ENCODE measurements around the gene ZNF770. TPM values are rescaled to one million over a fixed set of nuclear protein-coding genes. Genes with fewer than 3 reads are reported as not detected.

ZNF770 gene, protein sequence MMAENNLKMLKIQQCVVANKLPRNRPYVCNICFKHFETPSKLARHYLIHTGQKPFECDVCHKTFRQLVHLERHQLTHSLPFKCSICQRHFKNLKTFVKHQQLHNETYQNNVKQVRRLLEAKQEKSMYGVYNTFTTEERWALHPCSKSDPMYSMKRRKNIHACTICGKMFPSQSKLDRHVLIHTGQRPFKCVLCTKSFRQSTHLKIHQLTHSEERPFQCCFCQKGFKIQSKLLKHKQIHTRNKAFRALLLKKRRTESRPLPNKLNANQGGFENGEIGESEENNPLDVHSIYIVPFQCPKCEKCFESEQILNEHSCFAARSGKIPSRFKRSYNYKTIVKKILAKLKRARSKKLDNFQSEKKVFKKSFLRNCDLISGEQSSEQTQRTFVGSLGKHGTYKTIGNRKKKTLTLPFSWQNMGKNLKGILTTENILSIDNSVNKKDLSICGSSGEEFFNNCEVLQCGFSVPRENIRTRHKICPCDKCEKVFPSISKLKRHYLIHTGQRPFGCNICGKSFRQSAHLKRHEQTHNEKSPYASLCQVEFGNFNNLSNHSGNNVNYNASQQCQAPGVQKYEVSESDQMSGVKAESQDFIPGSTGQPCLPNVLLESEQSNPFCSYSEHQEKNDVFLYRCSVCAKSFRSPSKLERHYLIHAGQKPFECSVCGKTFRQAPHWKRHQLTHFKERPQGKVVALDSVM
- polyA plus RNA-seq (2013): 26.7 TPM

DNA sequence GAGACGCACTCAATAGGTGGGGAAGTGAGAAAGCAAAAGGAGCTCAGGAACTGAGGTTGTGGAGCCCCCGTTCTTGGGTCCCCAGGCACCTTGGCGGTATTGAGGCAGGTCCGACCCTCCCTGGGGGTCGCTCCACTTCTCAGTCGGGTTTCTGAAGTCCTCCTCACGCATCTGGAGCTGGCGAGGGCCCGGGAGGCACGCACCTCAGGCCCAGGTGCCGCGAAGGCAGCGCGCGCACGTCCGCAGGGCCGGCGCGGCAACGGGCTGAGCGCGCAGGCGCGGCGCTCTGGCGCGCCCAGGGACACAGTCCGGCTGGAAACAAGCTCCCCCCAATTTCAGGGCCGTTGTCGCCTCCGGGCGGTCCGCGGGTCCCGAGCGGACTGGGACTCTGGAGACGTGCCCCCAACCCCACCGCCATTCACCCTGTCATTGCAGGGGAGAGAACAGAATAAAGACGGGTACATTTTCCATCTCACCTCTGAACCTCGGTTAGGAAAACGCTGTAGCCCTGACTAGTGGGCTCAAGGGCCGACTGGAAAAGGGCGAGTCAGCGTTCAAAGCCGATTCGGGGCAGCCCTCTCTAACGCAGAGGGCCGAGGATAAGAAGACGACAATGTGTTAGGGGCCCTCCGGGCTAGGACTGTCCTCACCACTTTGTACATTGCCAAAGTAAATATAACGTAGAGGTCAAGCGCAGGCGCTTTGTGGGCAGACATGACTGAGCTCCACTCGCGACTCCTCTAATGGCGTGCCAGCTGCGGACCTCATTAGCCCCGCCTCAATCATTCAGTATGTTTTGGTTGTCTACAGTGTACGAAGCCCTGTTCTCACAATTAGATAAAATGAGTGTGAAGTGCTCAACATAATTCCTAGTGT lies at the start of gene ZNF770:
Gene ZNF770 (minus strand): TSS at position 261 of the 876 bp plus-strand sequence. CDS start 4,853 bp downstream, outside the sequence.
- peak within 1 kb of the TSS; percentile 94 to 98 for H3K27ac ChIP-seq (ENCODE audit: insufficient read depth in 1 of 2, low read depth in 1 of 2, low read length in 2 of 2, poor library complexity in 1 of 2, severe bottlenecking in 2 of 2)
- peaks cover 0 to 3% (median 0%) of the 10 kb centered on the region in 5 experiments for H3K27me3 ChIP-seq (replicated peaks in 2 of 5; ENCODE audit: control insufficient read depth in 4 of 5, insufficient read depth in 5 of 5, low read length in 4 of 5)
- ChIA-PET CTCF (interaction anchor here (1.1 to 3.6 kb wide), 7 partner anchors 11 to 456 kb away, joined by 3 to 12 read pairs (median 5); partner anchors contain the start of gene AQR), POLR2A (interaction anchor here (0.6 to 2.4 kb wide), 5 partner anchors 15 to 558 kb away, joined by 3 to 18 read pairs (median 3); partner anchors contain the start of genes AQR and DPH6)
- H3K36me3 ChIP-seq (ENCODE audit: control insufficient read depth in 4 of 4, insufficient read depth in 4 of 4, low read length in 3 of 4): peaks cover 2 to 13% (median 6%) of the 10 kb centered on the region in 4 experiments
- WGBS (ENCODE audit: insufficient coverage): under 1% methylated on average over 53 of the region's 60 CpGs
- peak; percentile 83 to 90 (median 90) for DNase-seq
- H3K9me3 ChIP-seq (ENCODE audit: control extremely low read depth in 1 of 5, control insufficient read depth in 4 of 5, insufficient read depth in 2 of 5, low read depth in 1 of 5, low read length in 4 of 5): no peaks in the 10 kb centered on the region
- H3K4me3 ChIP-seq (ENCODE audit: control insufficient read depth in 1 of 7, extremely low read depth in 1 of 7, insufficient read depth in 4 of 7, low read depth in 2 of 7, low read length in 6 of 7): peak within 1 kb of the TSS; percentile 75 to 100 (median 93)
- peaks cover 12 to 19% (median 15%) of the 10 kb centered on the region in 4 experiments for H3K4me1 ChIP-seq (ENCODE audit: control extremely low read depth in 1 of 4, control insufficient read depth in 4 of 4, insufficient read depth in 4 of 4, low read length in 3 of 4)

DNA sequence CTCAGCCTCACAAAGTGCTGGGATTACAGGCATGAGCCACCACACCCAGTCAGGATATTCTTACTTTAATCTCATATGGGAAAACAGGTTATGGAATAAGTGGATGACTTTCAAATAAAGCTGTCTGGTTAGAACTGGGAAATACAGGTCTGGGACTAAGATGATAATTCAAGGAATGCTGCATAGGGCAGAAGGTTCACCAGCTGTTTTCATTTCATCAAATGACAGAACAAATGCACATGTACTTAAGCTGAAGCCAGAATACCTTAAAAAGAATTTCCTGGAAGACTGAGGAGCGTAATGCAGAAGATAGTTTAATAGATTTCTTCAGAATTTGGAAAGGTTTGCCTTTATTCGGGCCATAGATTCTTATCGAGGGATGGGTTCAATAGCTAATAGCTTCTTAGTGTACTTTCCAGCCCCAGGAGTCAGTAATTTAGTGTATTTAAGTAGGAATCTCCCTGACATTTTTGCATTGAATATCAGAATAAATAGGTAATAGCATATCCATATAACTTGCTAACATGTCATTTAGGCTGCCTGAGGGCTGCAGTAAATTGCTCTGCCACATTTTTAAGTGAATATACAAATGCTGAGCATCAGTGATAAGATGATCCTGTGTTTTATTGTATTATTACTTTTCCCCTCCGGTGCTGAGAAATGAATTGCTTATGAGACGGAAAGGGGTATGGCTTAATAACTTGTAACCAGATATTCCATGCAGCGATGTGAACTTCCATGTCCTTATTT lies 40.3 kb upstream of the ZNF770 start:
- Histone ChIP-seq H3K27ac (ENCODE audit: insufficient read depth in 1 of 2, low read depth in 1 of 2, low read length in 2 of 2, poor library complexity in 1 of 2, severe bottlenecking in 2 of 2) (no peak overlapping the region), H3K36me3 (ENCODE audit: control insufficient read depth in 4 of 4, insufficient read depth in 4 of 4, low read length in 3 of 4) (no peaks in the 10 kb centered on the region), H3K27me3 (replicated peaks in 2 of 5; ENCODE audit: control insufficient read depth in 4 of 5, insufficient read depth in 5 of 5, low read length in 4 of 5) (no peaks in the 10 kb centered on the region), H3K4me1 (ENCODE audit: control extremely low read depth in 1 of 4, control insufficient read depth in 4 of 4, insufficient read depth in 4 of 4, low read length in 3 of 4) (no peaks in the 10 kb centered on the region), H3K9me3 (ENCODE audit: control extremely low read depth in 1 of 5, control insufficient read depth in 4 of 5, insufficient read depth in 2 of 5, low read depth in 1 of 5, low read length in 4 of 5) (peaks cover 0 to 1% (median 0%) of the 10 kb centered on the region in 5 experiments), H3K4me3 (ENCODE audit: control insufficient read depth in 1 of 7, extremely low read depth in 1 of 7, insufficient read depth in 4 of 7, low read depth in 2 of 7, low read length in 6 of 7) (no peak overlapping the region)
- no peak for DNase-seq
- CTCF ChIA-PET: no interaction called here
- POLR2A ChIA-PET: no interaction called here
- 100% methylated on average over 1 of the region's 6 CpGs for WGBS (ENCODE audit: insufficient coverage)

DNA sequence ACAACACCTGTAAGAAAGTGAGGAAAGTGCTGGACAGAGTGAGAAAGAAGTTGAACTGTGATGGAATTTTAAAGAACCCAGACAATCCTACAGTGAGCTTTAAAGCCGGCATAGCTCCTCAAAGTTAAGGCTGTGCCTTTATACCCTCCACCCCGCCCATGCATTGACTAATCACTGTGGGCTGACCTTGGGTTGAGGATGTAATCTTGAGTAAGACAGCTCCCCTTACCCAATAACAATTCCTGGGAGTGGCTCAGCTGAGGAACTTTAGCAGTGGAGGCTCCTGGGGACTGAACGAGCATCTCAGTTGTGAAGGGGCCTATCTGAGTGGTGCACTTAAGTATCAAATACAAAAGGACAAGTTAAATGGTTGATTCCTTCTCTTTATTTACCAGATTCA lies 35.7 kb upstream of the ZNF770 start:
- CTCF ChIA-PET: no interaction called here
- Histone ChIP-seq H3K27ac (ENCODE audit: insufficient read depth in 1 of 2, low read depth in 1 of 2, low read length in 2 of 2, poor library complexity in 1 of 2, severe bottlenecking in 2 of 2) (no peak overlapping the region), H3K36me3 (ENCODE audit: control insufficient read depth in 4 of 4, insufficient read depth in 4 of 4, low read length in 3 of 4) (no peaks in the 10 kb centered on the region), H3K27me3 (replicated peaks in 2 of 5; ENCODE audit: control insufficient read depth in 4 of 5, insufficient read depth in 5 of 5, low read length in 4 of 5) (peaks cover 0 to 4% (median 0%) of the 10 kb centered on the region in 5 experiments), H3K4me3 (ENCODE audit: control insufficient read depth in 1 of 7, extremely low read depth in 1 of 7, insufficient read depth in 4 of 7, low read depth in 2 of 7, low read length in 6 of 7) (no peak overlapping the region), H3K9me3 (ENCODE audit: control extremely low read depth in 1 of 5, control insufficient read depth in 4 of 5, insufficient read depth in 2 of 5, low read depth in 1 of 5, low read length in 4 of 5) (peaks cover 0 to 1% (median 0%) of the 10 kb centered on the region in 5 experiments), H3K4me1 (ENCODE audit: control extremely low read depth in 1 of 4, control insufficient read depth in 4 of 4, insufficient read depth in 4 of 4, low read length in 3 of 4) (no peaks in the 10 kb centered on the region)
- POLR2A ChIA-PET: no interaction called here
- DNase-seq: no peak
- 100% methylated on average over 1 of the region's 3 CpGs for WGBS (ENCODE audit: insufficient coverage)

DNA sequence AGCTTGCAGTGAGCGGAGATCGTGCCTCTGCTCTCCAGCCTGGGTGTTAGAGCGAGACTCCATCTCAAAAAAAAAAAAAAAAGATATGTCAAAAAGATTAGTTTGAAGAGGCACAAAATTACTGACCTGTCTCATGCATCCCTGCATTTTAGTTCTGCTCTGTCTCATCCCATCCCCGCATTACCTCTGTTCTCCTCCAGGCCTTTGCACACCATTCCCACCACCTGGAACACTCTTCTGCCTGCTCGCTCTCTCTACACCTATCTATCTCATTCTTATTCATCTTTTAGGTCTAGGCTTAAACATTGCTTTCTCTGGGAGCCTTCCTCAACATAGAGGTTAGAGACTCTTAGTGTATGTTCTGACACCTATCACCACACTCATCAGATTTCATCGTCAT lies 32.9 kb upstream of the ZNF770 start:
- ChIA-PET CTCF (no interaction called here), POLR2A (no interaction called here)
- Histone ChIP-seq H3K27ac (ENCODE audit: insufficient read depth in 1 of 2, low read depth in 1 of 2, low read length in 2 of 2, poor library complexity in 1 of 2, severe bottlenecking in 2 of 2) (no peak overlapping the region), H3K9me3 (ENCODE audit: control extremely low read depth in 1 of 5, control insufficient read depth in 4 of 5, insufficient read depth in 2 of 5, low read depth in 1 of 5, low read length in 4 of 5) (no peaks in the 10 kb centered on the region), H3K4me3 (ENCODE audit: control insufficient read depth in 1 of 7, extremely low read depth in 1 of 7, insufficient read depth in 4 of 7, low read depth in 2 of 7, low read length in 6 of 7) (no peak overlapping the region), H3K36me3 (ENCODE audit: control insufficient read depth in 4 of 4, insufficient read depth in 4 of 4, low read length in 3 of 4) (no peaks in the 10 kb centered on the region), H3K4me1 (ENCODE audit: control extremely low read depth in 1 of 4, control insufficient read depth in 4 of 4, insufficient read depth in 4 of 4, low read length in 3 of 4) (no peaks in the 10 kb centered on the region), H3K27me3 (replicated peaks in 2 of 5; ENCODE audit: control insufficient read depth in 4 of 5, insufficient read depth in 5 of 5, low read length in 4 of 5) (peaks cover 0 to 4% (median 0%) of the 10 kb centered on the region in 5 experiments)
- no peak for DNase-seq
- WGBS (ENCODE audit: insufficient coverage): 100% methylated on average over 2 of the region's 6 CpGs

- Histone ChIP-seq H3K4me3 (ENCODE audit: control insufficient read depth in 1 of 7, extremely low read depth in 1 of 7, insufficient read depth in 4 of 7, low read depth in 2 of 7, low read length in 6 of 7) (no peak overlapping the region), H3K27ac (ENCODE audit: insufficient read depth in 1 of 2, low read depth in 1 of 2, low read length in 2 of 2, poor library complexity in 1 of 2, severe bottlenecking in 2 of 2) (no peak overlapping the region), H3K27me3 (replicated peaks in 2 of 5; ENCODE audit: control insufficient read depth in 4 of 5, insufficient read depth in 5 of 5, low read length in 4 of 5) (peaks cover 0 to 4% (median 0%) of the 10 kb centered on the region in 5 experiments), H3K9me3 (ENCODE audit: control extremely low read depth in 1 of 5, control insufficient read depth in 4 of 5, insufficient read depth in 2 of 5, low read depth in 1 of 5, low read length in 4 of 5) (no peaks in the 10 kb centered on the region), H3K4me1 (ENCODE audit: control extremely low read depth in 1 of 4, control insufficient read depth in 4 of 4, insufficient read depth in 4 of 4, low read length in 3 of 4) (no peaks in the 10 kb centered on the region), H3K36me3 (ENCODE audit: control insufficient read depth in 4 of 4, insufficient read depth in 4 of 4, low read length in 3 of 4) (no peaks in the 10 kb centered on the region)
- DNase-seq: no peak
- WGBS (ENCODE audit: insufficient coverage): 100% methylated on average over 2 of the region's 6 CpGs
- POLR2A ChIA-PET: no interaction called here
- CTCF ChIA-PET: no interaction called here
Measured at GRCh38 chr15:35019404-35020327, 31.6 kb upstream of the ZNF770 start.

DNA sequence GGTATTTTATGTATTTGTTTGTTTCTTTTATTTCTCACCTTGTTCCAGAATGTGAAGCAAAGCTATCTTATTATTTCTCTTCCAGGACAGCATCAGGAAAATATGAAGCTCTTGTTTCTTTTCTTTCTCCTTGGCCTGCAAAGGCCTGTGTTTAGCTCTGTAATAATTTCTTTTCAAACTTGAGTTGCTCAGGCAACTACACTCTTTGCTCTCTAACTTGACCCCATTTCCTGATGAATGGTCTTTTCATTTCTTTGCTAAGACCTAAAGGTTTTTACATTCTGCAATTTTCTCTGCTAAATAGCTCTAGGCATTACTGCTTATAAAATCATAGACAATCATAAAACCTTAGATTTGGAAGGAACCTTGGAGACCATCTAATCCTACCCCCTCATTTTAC lies 26.2 kb upstream of the ZNF770 start:
- no peak for DNase-seq

More for the DNA sequence above, 26.2 kb upstream of the ZNF770 start:
- Histone ChIP-seq H3K27ac (ENCODE audit: insufficient read depth in 1 of 2, low read depth in 1 of 2, low read length in 2 of 2, poor library complexity in 1 of 2, severe bottlenecking in 2 of 2) (no peak overlapping the region), H3K4me3 (ENCODE audit: control insufficient read depth in 1 of 7, extremely low read depth in 1 of 7, insufficient read depth in 4 of 7, low read depth in 2 of 7, low read length in 6 of 7) (no peak overlapping the region), H3K27me3 (replicated peaks in 2 of 5; ENCODE audit: control insufficient read depth in 4 of 5, insufficient read depth in 5 of 5, low read length in 4 of 5) (peaks cover 0 to 2% (median 0%) of the 10 kb centered on the region in 5 experiments), H3K4me1 (ENCODE audit: control extremely low read depth in 1 of 4, control insufficient read depth in 4 of 4, insufficient read depth in 4 of 4, low read length in 3 of 4) (no peaks in the 10 kb centered on the region), H3K36me3 (ENCODE audit: control insufficient read depth in 4 of 4, insufficient read depth in 4 of 4, low read length in 3 of 4) (no peaks in the 10 kb centered on the region), H3K9me3 (ENCODE audit: control extremely low read depth in 1 of 5, control insufficient read depth in 4 of 5, insufficient read depth in 2 of 5, low read depth in 1 of 5, low read length in 4 of 5) (no peaks in the 10 kb centered on the region)
- CTCF ChIA-PET: no interaction called here
- POLR2A ChIA-PET: no interaction called here

Measured in common myeloid progenitor, CD34-positive (primary cell).